Endothelial cell of umbilical vein (primary cell): Measurements from ENCODE around the gene IGHMBP2. TPM values are rescaled to one million over a fixed set of nuclear protein-coding genes. Genes with fewer than 3 reads are reported as not detected.

Source experiments
- BruUV-seq: library from RNA; stranded (reverse); fragments of 400-500 nt; replicated peaks from 2 replicates; lab custom pipeline; 2021; lab: Mats Ljungman, UMichigan
- CTCF ChIA-PET: fragments of 300-600, 350-600 bp; sonication (Branson Sonifier 250); formaldehyde crosslinking; loops from one replicate; lab custom pipeline; 2021; ENCODE audit warnings: antibody characterized with exemption, inconsistent platforms; lab: Charles Lee
- POLR2A ChIA-PET: fragments of 300-600, 350-600 bp; sonication (Branson Sonifier 250); formaldehyde crosslinking; loops from one replicate; lab custom pipeline; 2021; ENCODE audit warnings: antibody characterized with exemption, inconsistent platforms; lab: Charles Lee
- DNase-seq: peaks from one replicate; pipeline ENCODE4 v3.0.0-alpha.2; 2011; ENCODE audit warnings: low read depth, low spot score
- FAIRE-seq: peaks from 2 replicates; lab custom pipeline; 2011; peaks lifted over from hg19 to GRCh38; lab: Jason Lieb, UNC
- H2AFZ ChIP-seq: 2 replicates; pipeline ENCODE4 v1.6.0; 2012; ENCODE audit warnings: low read depth, low read length, control low read depth, inconsistent platforms
- H3K27ac ChIP-seq: 2 replicates; pipeline ENCODE4 v1.5.1; 2011; ENCODE audit warnings: low read depth, mild to moderate bottlenecking, control low read depth, low read length, moderate library complexity; ENCODE audit not compliant: insufficient read depth
- H3K27me3 ChIP-seq, 2 experiments: 2 replicates each; pipeline versions ENCODE4 v1.6.0 to v1.6.1; 2011; ENCODE audit warnings: low read length in 2 of 2, mixed read lengths in 1 of 2; ENCODE audit not compliant: control insufficient read depth in 2 of 2, insufficient read depth in 2 of 2
- H3K36me3 ChIP-seq, 2 experiments: 2 replicates in 1 of 2; 3 replicates in 1 of 2; pipeline ENCODE4 v1.5.1; 2011; ENCODE audit warnings: low read length in 2 of 2, mild to moderate bottlenecking in 1 of 2, moderate library complexity in 1 of 2; ENCODE audit not compliant: control insufficient read depth in 2 of 2, insufficient read depth in 2 of 2; ENCODE audit errors: extremely low read depth in 1 of 2
- H3K4me1 ChIP-seq: 3 replicates; pipeline ENCODE4 v1.5.1; 2011; ENCODE audit warnings: mild to moderate bottlenecking, low read length; ENCODE audit not compliant: control insufficient read depth, insufficient read depth; ENCODE audit errors: extremely low read depth
- H3K4me2 ChIP-seq: 2 replicates; pipeline ENCODE4 v1.6.1; 2011; ENCODE audit warnings: low read length, control low read depth, mixed read lengths; ENCODE audit not compliant: insufficient read depth
- H3K4me3 ChIP-seq, 3 experiments: fragments of 200-600 bp in 1 of 3; sonication (generic), shearing (Covaris generic) in 1 of 3; replicated peaks in 1 of 3; 2 replicates each; pipeline ENCODE4 v1.5.1; 2011 to 2016; ENCODE audit warnings: control low read depth in 3 of 3, low read length in 3 of 3, mild to moderate bottlenecking in 2 of 3, inconsistent platforms in 1 of 3, low read depth in 1 of 3, moderate library complexity in 1 of 3; ENCODE audit not compliant: insufficient read depth in 1 of 3
- H3K79me2 ChIP-seq: 2 replicates; pipeline ENCODE4 v1.6.0; 2012; ENCODE audit warnings: low read length, inconsistent platforms; ENCODE audit not compliant: control insufficient read depth, insufficient read depth
- H3K9ac ChIP-seq: replicated peaks from 2 replicates; pipeline ENCODE3; 2011; ENCODE audit warnings: low read length, control low read depth; ENCODE audit not compliant: insufficient read depth; ENCODE audit errors: extremely low read depth
- H3K9me1 ChIP-seq: replicated peaks from 3 replicates; pipeline ENCODE4 v1.6.0; 2011; ENCODE audit warnings: mild to moderate bottlenecking, low read length; ENCODE audit not compliant: control insufficient read depth, insufficient read depth; ENCODE audit errors: extremely low read depth
- H3K9me3 ChIP-seq: replicated peaks from 2 replicates; pipeline ENCODE4 v1.5.1; 2012; ENCODE audit warnings: low read length, inconsistent platforms; ENCODE audit not compliant: control insufficient read depth, insufficient read depth
- H4K20me1 ChIP-seq: replicated peaks from 2 replicates; pipeline ENCODE3; 2011; ENCODE audit warnings: mild to moderate bottlenecking, low read length; ENCODE audit not compliant: control insufficient read depth, insufficient read depth; ENCODE audit errors: extremely low read depth
- CTCF ChIP-seq, 2 donors: IDR thresholded peaks; 1 replicate in 1 of 2; 2 replicates in 1 of 2; pipeline ENCODE4 v1.5.1; 2011; ENCODE audit warnings: low read length in 2 of 2, mild to moderate bottlenecking in 2 of 2, moderate library complexity in 2 of 2, control low read depth in 1 of 2, inconsistent platforms in 1 of 2, low read depth in 1 of 2; ENCODE audit not compliant: insufficient read depth in 1 of 2; ENCODE audit errors: extremely low read depth in 1 of 2
- EZH2 ChIP-seq: IDR thresholded peaks from 2 replicates; pipeline ENCODE4 v1.6.1; 2012; ENCODE audit warnings: borderline replicate concordance, low read depth, mild to moderate bottlenecking, moderate library complexity, low read length, inconsistent platforms; ENCODE audit not compliant: severe bottlenecking
- FOS ChIP-seq: IDR thresholded peaks from 2 replicates; pipeline ENCODE4 v1.6.1; 2011; ENCODE audit warnings: mild to moderate bottlenecking, low read length, moderate library complexity, borderline replicate concordance; ENCODE audit not compliant: insufficient read depth
- GATA2 ChIP-seq: IDR thresholded peaks from 2 replicates; pipeline ENCODE4 v1.7.0; 2011; ENCODE audit warnings: low read depth, mild to moderate bottlenecking, moderate library complexity, mixed read lengths, low read length; ENCODE audit not compliant: insufficient read length, insufficient read depth
- JUN ChIP-seq: IDR thresholded peaks from 2 replicates; pipeline ENCODE4 v1.6.1; 2011; ENCODE audit warnings: borderline replicate concordance, low read depth; ENCODE audit not compliant: insufficient read length, insufficient read depth
- MAX ChIP-seq: IDR thresholded peaks from 2 replicates; pipeline ENCODE4 v1.6.1; 2011; ENCODE audit not compliant: insufficient read depth, insufficient read length
- MYC ChIP-seq: IDR thresholded peaks from one replicate; pipeline ENCODE4 v1.6.1; 2011; ENCODE audit warnings: mild to moderate bottlenecking, low read depth, low read length
- POLR2A ChIP-seq: IDR thresholded peaks from 2 replicates; pipeline ENCODE4 v1.6.1; 2012; ENCODE audit warnings: low read depth, mild to moderate bottlenecking, control low read depth, low read length
- POLR2AphosphoS5 ChIP-seq: IDR thresholded peaks from 2 replicates; pipeline ENCODE4 v1.6.1; 2012; ENCODE audit warnings: low read depth, mild to moderate bottlenecking, control low read depth, low read length, moderate library complexity; ENCODE audit not compliant: insufficient read depth
- dilution Hi-C: fragments of 300-500 bp; cut with MboI; formaldehyde crosslinking; loops from one replicate; pipeline ENCODE4 v1.15.0; 2019; ENCODE audit warnings: low sequenced_read_pairs; ENCODE audit not compliant: extremely low pct_ligation_motif_present
- intact Hi-C: fragments of 100-400 bp; cut with micrococcal nuclease; formaldehyde crosslinking; loops from one replicate; pipeline ENCODE4 v1.10.0; 2022
- polyA plus RNA-seq, 4 experiments: library from polyadenylated mRNA; depleted of rRNA in 3 of 4; stranded (reverse) in 3 of 4; unstranded in 1 of 4; fragments of >200 nt; gene quantifications; 2 replicates each; pipeline versions ENCODE4 v1.2.1 to v1.2.3, GENCODE V29; 2011 to 2012; ENCODE audit warnings: missing spikeins in 1 of 4
- total RNA-seq: library from RNA; stranded (reverse); gene quantifications from 2 replicates; pipeline ENCODE4 v1.2.3, GENCODE V29; 2021

The IGHMBP2 gene
- total and polyA plus RNA-seq, 2 donors (not counting 3 experiments of a cell fraction or from before 2014, with no cell fraction given), result 10.9 to 25.1 TPM

DNA sequence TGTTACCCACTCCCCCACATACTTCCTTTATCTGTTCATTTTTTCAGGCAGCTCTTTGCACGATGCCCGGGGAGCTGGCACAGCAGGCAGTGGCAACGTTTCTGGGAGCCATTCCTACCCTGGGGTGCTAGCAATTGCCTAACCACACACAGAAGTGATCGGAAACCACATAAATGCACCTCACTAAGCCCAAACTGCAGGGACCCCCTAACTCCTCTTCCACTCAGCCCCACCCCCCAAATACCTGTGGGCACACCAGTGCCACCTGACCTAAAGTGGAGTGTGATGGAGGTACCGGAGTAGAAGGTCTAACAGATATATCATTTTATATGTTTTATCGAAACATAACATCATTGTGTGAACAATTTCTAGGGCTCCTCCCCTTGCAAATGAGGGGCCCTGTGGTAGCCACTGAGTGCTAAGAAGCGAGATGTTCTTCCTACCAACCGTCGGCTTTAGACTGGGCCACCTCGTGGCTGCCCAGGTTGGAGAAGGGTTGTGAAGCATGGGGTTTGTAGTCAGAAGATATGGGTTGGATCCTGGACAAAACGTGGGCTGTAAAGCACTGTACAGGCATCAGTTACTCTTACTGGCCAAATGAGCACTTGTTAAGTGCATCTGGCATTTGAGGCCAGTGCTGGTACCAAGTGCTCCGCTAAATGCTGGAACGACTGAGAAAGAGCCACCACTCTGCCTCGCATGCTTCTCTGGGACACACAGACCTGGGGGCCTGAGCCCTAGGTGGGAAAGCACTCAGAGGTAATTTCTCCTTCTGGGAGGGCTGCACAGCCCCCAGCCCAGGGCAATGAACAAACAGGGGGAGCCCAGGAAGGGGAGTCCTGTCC is 74.3 kb downstream of the IGHMBP2 start:
- peaks cover 0 to 5% of the 10 kb centered on the region in 2 experiments for H3K27me3 ChIP-seq
- H3K4me2 ChIP-seq, result no peak overlapping the region
- no peak for DNase-seq
- no peak overlapping the region for H3K4me3 ChIP-seq
- ChIA-PET POLR2A (no interaction called here), CTCF (no interaction called here)
- H3K9me1 ChIP-seq, result no peaks in the 10 kb centered on the region
- H2AFZ ChIP-seq, result no peak overlapping the region
- no peak for FAIRE-seq
- no peaks in the 10 kb centered on the region for H3K9me3 ChIP-seq
- no peak for TF ChIP-seq POLR2AphosphoS5
- no peak for TF ChIP-seq POLR2A
- no peak for TF ChIP-seq FOS
- no peak for TF ChIP-seq MYC
- TF ChIP-seq GATA2, result no peak
- no peak for TF ChIP-seq JUN
- TF ChIP-seq MAX, result no peak
- dilution Hi-C loops, result no loop called here
- no TSS peak for BruUV-seq
- no peaks in the 10 kb centered on the region for H4K20me1 ChIP-seq
- no peaks in the 10 kb centered on the region for H3K79me2 ChIP-seq
- no peak overlapping the region for H3K9ac ChIP-seq
- no peak overlapping the region for H3K27ac ChIP-seq
- no peaks in the 10 kb centered on the region for H3K36me3 ChIP-seq
- intact Hi-C loops, result no loop called here
- no peaks in the 10 kb centered on the region for H3K4me1 ChIP-seq

DNA sequence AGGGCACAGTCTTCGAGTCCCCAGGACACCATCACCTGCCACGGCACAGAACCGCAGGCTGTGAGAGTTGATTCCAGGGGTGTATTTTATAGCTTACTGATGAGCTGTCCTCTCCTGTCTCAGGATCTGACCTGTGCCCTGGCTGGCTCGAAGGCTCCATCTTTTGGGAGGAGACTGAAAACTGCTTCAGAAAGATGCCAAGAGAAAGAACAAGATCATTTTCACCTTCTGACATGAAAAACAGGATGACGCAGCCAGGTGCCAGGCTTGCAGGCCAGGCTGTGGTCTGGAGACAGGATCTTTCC is 74.9 kb downstream of the IGHMBP2 start:
- Histone ChIP-seq H3K4me1 (no peaks in the 10 kb centered on the region), H3K4me2 (no peak overlapping the region), H3K27me3 (peaks cover 0 to 5% of the 10 kb centered on the region in 2 experiments), H3K79me2 (no peaks in the 10 kb centered on the region), H2AFZ (no peak overlapping the region), H3K9ac (no peak overlapping the region), H3K9me3 (no peaks in the 10 kb centered on the region), H3K27ac (no peak overlapping the region), H3K9me1 (no peaks in the 10 kb centered on the region), H4K20me1 (no peaks in the 10 kb centered on the region), H3K36me3 (no peaks in the 10 kb centered on the region), H3K4me3 (no peak overlapping the region)
- BruUV-seq, result no TSS peak
- no peak for DNase-seq
- intact Hi-C loops (no loop called here), dilution Hi-C loops (no loop called here)
- FAIRE-seq, result no peak
- CTCF ChIA-PET, result no interaction called here
- POLR2A ChIA-PET, result no interaction called here
- TF ChIP-seq EZH2 (no peak), GATA2 (no peak), POLR2A (no peak), POLR2AphosphoS5 (no peak), MAX (no peak), MYC (no peak), FOS (no peak), JUN (no peak), CTCF (IDR thresholded peaks at IDR 0.05; ENCODE audit: extremely low read depth in 1 of 2, insufficient read depth in 1 of 2, low read depth in 1 of 2, low read length in 2 of 2) (no peak)
